Smooth muscle cell (in vitro differentiated cells): Measurements from ENCODE around the gene SH3YL1. TPM values are rescaled to one million over a fixed set of nuclear protein-coding genes. Genes with fewer than 3 reads are reported as not detected.

Experiments
- DNase-seq: peaks from one replicate; lab custom pipeline; 2025; ENCODE audit not compliant: unreplicated experiment; lab: John Stamatoyannopoulos, UW
- H2AFZ ChIP-seq: fragments of 200-600 bp; sonication (generic); 2 replicates; pipeline ENCODE4 v1.6.0; 2016; ENCODE audit warnings: antibody characterized with exemption, low read depth, mild to moderate bottlenecking
- H3F3A ChIP-seq: fragments of 200-600 bp; sonication (generic); 2 replicates; pipeline ENCODE4 v1.6.0; 2017; ENCODE audit warnings: antibody characterized with exemption, low read depth
- H3K27ac ChIP-seq: fragments of 200-600 bp; sonication (generic); 2 replicates; pipeline ENCODE4 v1.5.1; 2016; ENCODE audit warnings: low read depth, mild to moderate bottlenecking
- H3K27me3 ChIP-seq: fragments of 200-600 bp; sonication (generic); 2 replicates; pipeline ENCODE4 v1.6.1; 2016; ENCODE audit warnings: low read depth, mild to moderate bottlenecking
- H3K36me3 ChIP-seq: fragments of 200-600 bp; sonication (generic); 2 replicates; pipeline ENCODE4 v1.5.1; 2016; ENCODE audit warnings: low read depth
- H3K4me1 ChIP-seq: fragments of 200-600 bp; sonication (generic); 2 replicates; pipeline ENCODE4 v1.5.1; 2016; ENCODE audit warnings: low read depth
- H3K4me2 ChIP-seq: fragments of 200-600 bp; sonication (generic); 2 replicates; pipeline ENCODE4 v1.6.0; 2016; ENCODE audit warnings: mild to moderate bottlenecking
- H3K4me3 ChIP-seq: fragments of 200-600 bp; sonication (generic); 2 replicates; pipeline ENCODE4 v1.5.1; 2016; ENCODE audit warnings: mild to moderate bottlenecking
- H3K79me2 ChIP-seq: fragments of 200-600 bp; sonication (generic); 2 replicates; pipeline ENCODE4 v1.6.0; 2016; ENCODE audit warnings: low read depth, mild to moderate bottlenecking
- H3K9ac ChIP-seq: fragments of 200-600 bp; sonication (generic); 2 replicates; pipeline ENCODE4 v1.6.0; 2016; ENCODE audit warnings: low read depth
- H3K9me3 ChIP-seq: fragments of 200-600 bp; sonication (generic); replicated peaks from 2 replicates; pipeline ENCODE4 v1.5.1; 2016; ENCODE audit warnings: low read depth
- H4K20me1 ChIP-seq: fragments of 200-600 bp; sonication (generic); 2 replicates; pipeline ENCODE4 v1.6.0; 2016; ENCODE audit warnings: low read depth
- WGBS: methylation state at CpG from one replicate; pipeline ENCODE4 v1.1.7; 2016; ENCODE audit warnings: low lambda C conversion rate; 5-methylcytosine and 5-hydroxymethylcytosine counted together
- polyA plus RNA-seq: library from polyadenylated mRNA; unstranded; fragments of >200 nt; fragmentation: Nextera tagmentation; extraction: Ambion mirVana; gene quantifications from 2 replicates; pipeline ENCODE4 v1.2.1, GENCODE V29; 2016
- total RNA-seq: library from RNA; depleted of rRNA; stranded (reverse); fragments of >200 nt; gene quantifications from 2 replicates; pipeline ENCODE4 v1.2.3, GENCODE V29; 2014
- TF ChIP-seq, protein P1 (sequence below): fragments of 200-600 bp; sonication (generic); IDR thresholded peaks from 2 replicates; pipeline ENCODE4 v1.5.1; 2017; ENCODE audit warnings: borderline replicate concordance, mild to moderate bottlenecking, antibody characterized with exemption; ENCODE audit not compliant: insufficient read depth, poor library complexity, severe bottlenecking

The SH3YL1 gene
- total and polyA plus RNA-seq, 2 experiments from 2014 or later: 12.1 to 42.8 TPM

- Histone ChIP-seq H2AFZ (no peak overlapping the region), H3K27me3 (peaks cover 8% of the 10 kb centered on the region), H3K27ac (no peak overlapping the region), H3K36me3 (peaks cover 20% of the 10 kb centered on the region), H3K4me1 (peaks cover 5% of the 10 kb centered on the region), H3F3A (no peaks in the 10 kb centered on the region), H3K9ac (no peak overlapping the region), H4K20me1 (peaks cover 87% of the 10 kb centered on the region), H3K4me2 (no peak overlapping the region), H3K79me2 (peaks cover 1% of the 10 kb centered on the region), H3K9me3 (no peaks in the 10 kb centered on the region), H3K4me3 (no peak overlapping the region)
- WGBS: 97% methylated on average over 4 of the region's 4 CpGs
- TF ChIP-seq, protein P1, sequence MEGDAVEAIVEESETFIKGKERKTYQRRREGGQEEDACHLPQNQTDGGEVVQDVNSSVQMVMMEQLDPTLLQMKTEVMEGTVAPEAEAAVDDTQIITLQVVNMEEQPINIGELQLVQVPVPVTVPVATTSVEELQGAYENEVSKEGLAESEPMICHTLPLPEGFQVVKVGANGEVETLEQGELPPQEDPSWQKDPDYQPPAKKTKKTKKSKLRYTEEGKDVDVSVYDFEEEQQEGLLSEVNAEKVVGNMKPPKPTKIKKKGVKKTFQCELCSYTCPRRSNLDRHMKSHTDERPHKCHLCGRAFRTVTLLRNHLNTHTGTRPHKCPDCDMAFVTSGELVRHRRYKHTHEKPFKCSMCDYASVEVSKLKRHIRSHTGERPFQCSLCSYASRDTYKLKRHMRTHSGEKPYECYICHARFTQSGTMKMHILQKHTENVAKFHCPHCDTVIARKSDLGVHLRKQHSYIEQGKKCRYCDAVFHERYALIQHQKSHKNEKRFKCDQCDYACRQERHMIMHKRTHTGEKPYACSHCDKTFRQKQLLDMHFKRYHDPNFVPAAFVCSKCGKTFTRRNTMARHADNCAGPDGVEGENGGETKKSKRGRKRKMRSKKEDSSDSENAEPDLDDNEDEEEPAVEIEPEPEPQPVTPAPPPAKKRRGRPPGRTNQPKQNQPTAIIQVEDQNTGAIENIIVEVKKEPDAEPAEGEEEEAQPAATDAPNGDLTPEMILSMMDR: no peak
- no peak for DNase-seq
Measured at GRCh38 chr2:279956-280649, 16.3 kb upstream of the SH3YL1 start.

DNA sequence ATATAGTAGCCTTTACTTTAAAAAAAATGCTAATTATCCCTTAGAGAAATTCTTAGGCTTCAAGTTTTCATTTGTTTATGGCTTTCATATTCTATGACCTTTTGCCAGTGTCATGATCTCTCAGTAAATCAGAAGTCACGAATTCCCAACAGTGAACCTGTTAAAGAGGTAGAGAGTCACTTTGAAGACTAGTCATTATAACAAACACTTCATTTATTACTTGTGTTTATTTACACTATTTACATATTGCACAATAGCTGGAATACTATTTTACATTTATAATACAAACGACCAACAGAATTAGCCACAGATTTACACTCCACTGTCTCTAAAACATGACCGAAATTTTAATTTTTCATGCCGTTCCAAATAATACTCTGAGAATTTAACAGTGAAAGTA is 15.5 kb upstream of the SH3YL1 start:
- TF ChIP-seq, protein P1: no peak
- Histone ChIP-seq H3K27ac (no peak overlapping the region), H3K27me3 (peaks cover 1% of the 10 kb centered on the region)

DNA sequence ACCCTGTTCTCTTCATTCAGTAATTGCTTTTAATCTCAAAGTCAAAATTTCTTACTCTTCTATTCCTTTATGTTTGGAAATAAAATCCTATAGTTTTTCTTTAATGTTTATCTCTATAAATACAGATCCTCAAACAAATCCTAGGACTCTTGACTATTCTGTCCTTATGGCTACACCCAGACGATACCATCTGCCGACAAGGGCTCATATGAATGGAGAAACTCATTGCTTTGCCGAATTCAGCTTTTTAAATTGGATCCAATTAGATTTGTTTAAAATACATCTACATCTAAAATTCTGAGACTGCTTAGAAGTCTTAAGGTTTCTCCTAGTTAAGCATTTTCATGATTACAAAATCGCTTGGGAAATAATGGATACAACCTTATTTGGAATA is 15.1 kb upstream of the SH3YL1 start:
- Histone ChIP-seq H3K9me3 (no peaks in the 10 kb centered on the region), H3K4me3 (no peak overlapping the region), H3F3A (no peaks in the 10 kb centered on the region), H3K9ac (no peak overlapping the region), H3K27me3 (no peaks in the 10 kb centered on the region), H3K4me2 (no peak overlapping the region), H3K36me3 (peaks cover 20% of the 10 kb centered on the region), H3K27ac (no peak overlapping the region), H4K20me1 (peaks cover 87% of the 10 kb centered on the region), H3K4me1 (no peaks in the 10 kb centered on the region), H3K79me2 (peaks cover 13% of the 10 kb centered on the region), H2AFZ (no peak overlapping the region)
- 95% methylated on average over 4 of the region's 4 CpGs for WGBS
- TF ChIP-seq, protein P1: no peak
- no peak for DNase-seq

More for the DNA sequence above, 15.5 kb upstream of the SH3YL1 start:
- no peak overlapping the region for H3K9ac ChIP-seq
- H3K4me2 ChIP-seq: no peak overlapping the region
- peaks cover 4% of the 10 kb centered on the region for H3K4me1 ChIP-seq
- 95% methylated on average over 4 of the region's 4 CpGs for WGBS
- H3K36me3 ChIP-seq: peaks cover 20% of the 10 kb centered on the region
- no peaks in the 10 kb centered on the region for H3K9me3 ChIP-seq
- no peak overlapping the region for H3K4me3 ChIP-seq
- peaks cover 87% of the 10 kb centered on the region for H4K20me1 ChIP-seq
- peaks cover 9% of the 10 kb centered on the region for H3K79me2 ChIP-seq
- no peak for DNase-seq
- H3F3A ChIP-seq: no peaks in the 10 kb centered on the region
- H2AFZ ChIP-seq: no peak overlapping the region
